ENCODE results near the gene ZAR1L. TPM values are rescaled to one million over a fixed set of nuclear protein-coding genes. Genes with fewer than 3 reads are reported as not detected.
"Not testable (repeated sequence)": the region's sequence is repeated elsewhere in the genome, so short reads cannot be mapped to it uniquely, and the experiment has no call there.

ZAR1L gene
- total RNA-seq, 1 experiment from 2014 or later: not detected

DNA sequence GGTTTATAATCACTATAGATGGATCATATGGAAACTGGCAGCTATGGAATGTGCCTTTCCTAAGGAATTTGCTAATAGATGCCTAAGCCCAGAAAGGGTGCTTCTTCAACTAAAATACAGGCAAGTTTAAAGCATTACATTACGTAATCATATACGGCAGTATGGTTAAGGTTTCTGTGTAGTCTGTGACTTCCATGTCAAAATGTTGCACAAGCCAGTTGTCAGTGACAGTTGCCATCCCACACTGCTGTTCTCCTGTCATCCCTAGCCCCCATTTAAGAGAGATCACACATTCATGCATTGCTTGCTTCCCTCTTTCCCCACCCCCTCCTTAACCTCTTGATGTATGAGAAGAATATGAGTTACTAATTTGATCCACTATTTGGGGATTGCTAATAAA, 47.4 kb upstream of the ZAR1L start:
- Histone ChIP-seq H4K91ac (ENCODE audit: insufficient read length, low read depth, low read length) (no peak overlapping the region), H4K20me1 (ENCODE audit: control insufficient read depth, insufficient read depth, insufficient read length) (no peaks in the 10 kb centered on the region), H2BK15ac (ENCODE audit: low read depth, low read length) (no peak overlapping the region), H3K4me1 (ENCODE audit: insufficient read depth, low read length) (no peaks in the 10 kb centered on the region), H2BK5ac (ENCODE audit: insufficient read length, low read length) (no peak overlapping the region), H3K23ac (ENCODE audit: insufficient read length, low read depth, low read length) (no peak overlapping the region), H3K4ac (ENCODE audit: low read depth, low read length) (no peak overlapping the region), H3K27ac (ENCODE audit: insufficient read length, low read depth, low read length) (no peak overlapping the region), H4K8ac (replicated peaks; ENCODE audit: insufficient read length, low read depth, low read length) (no peak overlapping the region), H3K4me2 (ENCODE audit: insufficient read depth, insufficient read length, low read length) (no peak overlapping the region), H3K9ac (ENCODE audit: extremely low read depth, insufficient read length, low read length) (no peak overlapping the region), H2AK5ac (ENCODE audit: insufficient read length, low read length) (no peak overlapping the region), H3K23me2 (ENCODE audit: insufficient read length, low read depth, low read length, poor library complexity, severe bottlenecking) (no peaks in the 10 kb centered on the region), H3K9me3 (ENCODE audit: control insufficient read depth, low read depth, low read length) (no peaks in the 10 kb centered on the region), H2BK12ac (ENCODE audit: insufficient read length, low read depth, low read length) (no peak overlapping the region), H2AFZ (ENCODE audit: low read length) (no peak overlapping the region), H3K27me3 (ENCODE audit: insufficient read depth, low read length) (no peaks in the 10 kb centered on the region), H4K5ac (ENCODE audit: insufficient read length, low read depth, low read length) (no peak overlapping the region), H3K56ac (ENCODE audit: insufficient read length, low read depth, low read length) (no peak overlapping the region), H3T11ph (ENCODE audit: low read length) (no peak overlapping the region), H3K79me2 (ENCODE audit: insufficient read depth, low read length) (no peaks in the 10 kb centered on the region), H3K14ac (ENCODE audit: insufficient read depth, low read length) (no peak overlapping the region), H2BK20ac (ENCODE audit: low read depth, low read length, poor library complexity, severe bottlenecking) (no peak overlapping the region), H3K79me1 (ENCODE audit: insufficient read depth, low read depth, low read length, poor library complexity, severe bottlenecking) (no peaks in the 10 kb centered on the region), H2BK120ac (ENCODE audit: low read depth, low read length, poor library complexity, severe bottlenecking) (no peak overlapping the region), H3K18ac (ENCODE audit: insufficient read length, low read depth, low read length) (no peak overlapping the region)
- Mint-ChIP-seq H3K9me3 (no peaks in the 10 kb centered on the region), H3K27me3 (ENCODE audit: low read depth) (no peaks in the 10 kb centered on the region), H3K36me3 (ENCODE audit: insufficient read depth in 1 of 3, low read depth in 3 of 3) (peaks cover 1 to 28% (median 27%) of the 10 kb centered on the region in 3 experiments; a peak in 5 of 7 replicates), H3K27ac (no peak overlapping the region), H3K4me1 (peaks cover 0 to 3% of the 10 kb centered on the region in 2 experiments; a peak in 1 of 4 replicates), H3K4me3 (no peak overlapping the region)
- DNase-seq: no peak
- TF ChIP-seq, protein P1, sequence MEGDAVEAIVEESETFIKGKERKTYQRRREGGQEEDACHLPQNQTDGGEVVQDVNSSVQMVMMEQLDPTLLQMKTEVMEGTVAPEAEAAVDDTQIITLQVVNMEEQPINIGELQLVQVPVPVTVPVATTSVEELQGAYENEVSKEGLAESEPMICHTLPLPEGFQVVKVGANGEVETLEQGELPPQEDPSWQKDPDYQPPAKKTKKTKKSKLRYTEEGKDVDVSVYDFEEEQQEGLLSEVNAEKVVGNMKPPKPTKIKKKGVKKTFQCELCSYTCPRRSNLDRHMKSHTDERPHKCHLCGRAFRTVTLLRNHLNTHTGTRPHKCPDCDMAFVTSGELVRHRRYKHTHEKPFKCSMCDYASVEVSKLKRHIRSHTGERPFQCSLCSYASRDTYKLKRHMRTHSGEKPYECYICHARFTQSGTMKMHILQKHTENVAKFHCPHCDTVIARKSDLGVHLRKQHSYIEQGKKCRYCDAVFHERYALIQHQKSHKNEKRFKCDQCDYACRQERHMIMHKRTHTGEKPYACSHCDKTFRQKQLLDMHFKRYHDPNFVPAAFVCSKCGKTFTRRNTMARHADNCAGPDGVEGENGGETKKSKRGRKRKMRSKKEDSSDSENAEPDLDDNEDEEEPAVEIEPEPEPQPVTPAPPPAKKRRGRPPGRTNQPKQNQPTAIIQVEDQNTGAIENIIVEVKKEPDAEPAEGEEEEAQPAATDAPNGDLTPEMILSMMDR (conservative IDR thresholded peaks at IDR 0.05): no peak
- WGBS (ENCODE audit: extremely low coverage, insufficient read length, low lambda C conversion rate): no CpG with 5 or more reads among the region's 2 CpGs

DNA sequence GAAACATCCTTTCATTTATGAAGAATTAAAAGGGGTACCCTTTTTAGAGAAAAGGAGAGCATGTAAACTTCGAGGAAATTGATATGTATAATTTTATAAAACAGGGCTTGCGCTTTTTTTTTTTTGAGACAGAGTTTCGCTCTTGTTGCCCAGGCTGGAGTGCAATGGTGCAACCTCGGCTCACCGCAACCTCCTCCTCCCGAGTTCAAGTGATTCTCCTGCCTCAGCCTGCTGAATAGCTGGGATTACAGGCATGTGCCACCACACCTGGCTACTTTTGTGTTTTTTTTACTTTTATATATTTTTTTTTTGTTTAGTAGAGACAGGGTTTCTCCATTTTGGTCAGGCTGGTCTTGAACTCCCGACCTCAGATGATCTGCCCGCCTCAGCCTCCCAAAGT, 40.8 kb upstream of the ZAR1L start:
- not testable (repeated sequence) for H3K9me3 ChIP-seq (ENCODE audit: control insufficient read depth, low read depth, low read length); H3K27ac ChIP-seq (ENCODE audit: insufficient read length, low read depth, low read length); H4K20me1 ChIP-seq (ENCODE audit: control insufficient read depth, insufficient read depth, insufficient read length); H3K4me1 Mint-ChIP-seq; H3K14ac ChIP-seq (ENCODE audit: insufficient read depth, low read length); H4K8ac ChIP-seq (replicated peaks; ENCODE audit: insufficient read length, low read depth, low read length); H2BK12ac ChIP-seq (ENCODE audit: insufficient read length, low read depth, low read length); H3K23ac ChIP-seq (ENCODE audit: insufficient read length, low read depth, low read length); H2AK5ac ChIP-seq (ENCODE audit: insufficient read length, low read length); H3K4me1 ChIP-seq (ENCODE audit: insufficient read depth, low read length); H3K23me2 ChIP-seq (ENCODE audit: insufficient read length, low read depth, low read length, poor library complexity, severe bottlenecking); H4K5ac ChIP-seq (ENCODE audit: insufficient read length, low read depth, low read length); H3K27me3 ChIP-seq (ENCODE audit: insufficient read depth, low read length); H3K4ac ChIP-seq (ENCODE audit: low read depth, low read length); H3K56ac ChIP-seq (ENCODE audit: insufficient read length, low read depth, low read length); DNase-seq; H2AFZ ChIP-seq (ENCODE audit: low read length); H4K91ac ChIP-seq (ENCODE audit: insufficient read length, low read depth, low read length); H3K4me3 Mint-ChIP-seq; H3K4me2 ChIP-seq (ENCODE audit: insufficient read depth, insufficient read length, low read length); H3K9me3 Mint-ChIP-seq; H2BK5ac ChIP-seq (ENCODE audit: insufficient read length, low read length); H3K79me1 ChIP-seq (ENCODE audit: insufficient read depth, low read depth, low read length, poor library complexity, severe bottlenecking); H2BK120ac ChIP-seq (ENCODE audit: low read depth, low read length, poor library complexity, severe bottlenecking); H3K18ac ChIP-seq (ENCODE audit: insufficient read length, low read depth, low read length); H2BK15ac ChIP-seq (ENCODE audit: low read depth, low read length); H2BK20ac ChIP-seq (ENCODE audit: low read depth, low read length, poor library complexity, severe bottlenecking); H3T11ph ChIP-seq (ENCODE audit: low read length); H3K27me3 Mint-ChIP-seq (ENCODE audit: low read depth); H3K9ac ChIP-seq (ENCODE audit: extremely low read depth, insufficient read length, low read length); H3K79me2 ChIP-seq (ENCODE audit: insufficient read depth, low read length)
- no CpG with 5 or more reads among the region's 8 CpGs for WGBS (ENCODE audit: extremely low coverage, insufficient read length, low lambda C conversion rate)
- peaks cover 5 to 36% (median 11%) of the 10 kb centered on the region in 3 experiments for H3K36me3 Mint-ChIP-seq (ENCODE audit: insufficient read depth in 1 of 3, low read depth in 3 of 3)
- 0 out of 7 replicates have a peak overlapping the region, but pooled peaks of 1 of the 3 experiments have one; percentile 13 for H3K27ac Mint-ChIP-seq
